Measurements from ENCODE around the gene CYP3A7. TPM values are rescaled to one million over a fixed set of nuclear protein-coding genes. Genes with fewer than 3 reads are reported as not detected.

CYP3A7 gene
- total and polyA plus RNA-seq, 9 of the 15 experiments (the other 6 are each of a cell fraction or from before 2014, with no cell fraction given), result 0.20 TPM; not detected in 8

DNA sequence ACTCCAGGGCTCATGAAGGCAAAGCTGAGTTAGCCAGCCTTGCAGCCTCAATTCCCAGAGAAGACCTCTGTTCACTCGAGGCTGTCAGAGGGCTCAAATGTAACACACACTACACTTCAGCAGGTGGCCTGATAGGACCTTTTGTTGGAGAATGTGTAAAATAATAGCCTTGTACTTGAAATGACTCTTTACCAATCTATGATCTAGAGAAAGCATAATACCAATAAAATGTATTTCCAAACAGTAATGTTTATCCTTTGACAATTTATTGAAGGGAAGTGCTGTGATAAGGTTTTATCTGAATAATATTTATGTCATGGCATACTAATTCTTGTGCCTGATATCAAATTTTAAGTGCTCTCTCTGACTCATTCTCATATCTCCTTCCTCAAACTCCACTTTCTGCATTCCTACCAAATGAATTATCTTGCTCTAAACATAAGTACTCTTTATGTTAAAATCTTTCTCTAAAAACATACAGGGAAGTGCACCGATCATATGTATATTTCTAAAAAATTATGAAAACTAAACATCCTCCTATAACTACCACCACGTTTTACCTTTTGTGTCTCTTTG lies 20.9 kb downstream of the CYP3A7 start (continued):
- TF ChIP-seq, protein P1, sequence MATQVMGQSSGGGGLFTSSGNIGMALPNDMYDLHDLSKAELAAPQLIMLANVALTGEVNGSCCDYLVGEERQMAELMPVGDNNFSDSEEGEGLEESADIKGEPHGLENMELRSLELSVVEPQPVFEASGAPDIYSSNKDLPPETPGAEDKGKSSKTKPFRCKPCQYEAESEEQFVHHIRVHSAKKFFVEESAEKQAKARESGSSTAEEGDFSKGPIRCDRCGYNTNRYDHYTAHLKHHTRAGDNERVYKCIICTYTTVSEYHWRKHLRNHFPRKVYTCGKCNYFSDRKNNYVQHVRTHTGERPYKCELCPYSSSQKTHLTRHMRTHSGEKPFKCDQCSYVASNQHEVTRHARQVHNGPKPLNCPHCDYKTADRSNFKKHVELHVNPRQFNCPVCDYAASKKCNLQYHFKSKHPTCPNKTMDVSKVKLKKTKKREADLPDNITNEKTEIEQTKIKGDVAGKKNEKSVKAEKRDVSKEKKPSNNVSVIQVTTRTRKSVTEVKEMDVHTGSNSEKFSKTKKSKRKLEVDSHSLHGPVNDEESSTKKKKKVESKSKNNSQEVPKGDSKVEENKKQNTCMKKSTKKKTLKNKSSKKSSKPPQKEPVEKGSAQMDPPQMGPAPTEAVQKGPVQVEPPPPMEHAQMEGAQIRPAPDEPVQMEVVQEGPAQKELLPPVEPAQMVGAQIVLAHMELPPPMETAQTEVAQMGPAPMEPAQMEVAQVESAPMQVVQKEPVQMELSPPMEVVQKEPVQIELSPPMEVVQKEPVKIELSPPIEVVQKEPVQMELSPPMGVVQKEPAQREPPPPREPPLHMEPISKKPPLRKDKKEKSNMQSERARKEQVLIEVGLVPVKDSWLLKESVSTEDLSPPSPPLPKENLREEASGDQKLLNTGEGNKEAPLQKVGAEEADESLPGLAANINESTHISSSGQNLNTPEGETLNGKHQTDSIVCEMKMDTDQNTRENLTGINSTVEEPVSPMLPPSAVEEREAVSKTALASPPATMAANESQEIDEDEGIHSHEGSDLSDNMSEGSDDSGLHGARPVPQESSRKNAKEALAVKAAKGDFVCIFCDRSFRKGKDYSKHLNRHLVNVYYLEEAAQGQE (IDR thresholded peaks at IDR 0.05; ENCODE audit: borderline replicate concordance), result peak; percentile 18; the same call in 1 of the 2 replicates
- TF ChIP-seq, protein P1 (CRISPR knock-in tag; IDR thresholded peaks at IDR 0.05; ENCODE audit: low read depth), result no peak
